Endothelial cell of umbilical vein (primary cell): ENCODE measurements around the gene GLB1L2. TPM values are rescaled to one million over a fixed set of nuclear protein-coding genes. Genes with fewer than 3 reads are reported as not detected.
"Not testable (repeated sequence)": the region's sequence is repeated elsewhere in the genome, so short reads cannot be mapped to it uniquely, and the experiment has no call there.

ENCODE experiments used
- BruUV-seq: library from RNA; stranded (reverse); fragments of 400-500 nt; replicated peaks from 2 replicates; lab custom pipeline; 2021; lab: Mats Ljungman, UMichigan
- CTCF ChIA-PET: fragments of 300-600, 350-600 bp; sonication (Branson Sonifier 250); formaldehyde crosslinking; loops from one replicate; lab custom pipeline; 2021; ENCODE audit warnings: antibody characterized with exemption, inconsistent platforms; lab: Charles Lee
- POLR2A ChIA-PET: fragments of 300-600, 350-600 bp; sonication (Branson Sonifier 250); formaldehyde crosslinking; loops from one replicate; lab custom pipeline; 2021; ENCODE audit warnings: antibody characterized with exemption, inconsistent platforms; lab: Charles Lee
- DNase-seq: peaks from one replicate; pipeline ENCODE4 v3.0.0-alpha.2; 2011; ENCODE audit warnings: low read depth, low spot score
- FAIRE-seq: peaks from 2 replicates; lab custom pipeline; 2011; peaks lifted over from hg19 to GRCh38; lab: Jason Lieb, UNC
- H2AFZ ChIP-seq: 2 replicates; pipeline ENCODE4 v1.6.0; 2012; ENCODE audit warnings: low read depth, low read length, control low read depth, inconsistent platforms
- H3K27ac ChIP-seq: 2 replicates; pipeline ENCODE4 v1.5.1; 2011; ENCODE audit warnings: low read depth, mild to moderate bottlenecking, control low read depth, low read length, moderate library complexity; ENCODE audit not compliant: insufficient read depth
- H3K27me3 ChIP-seq, 2 experiments: 2 replicates each; pipeline versions ENCODE4 v1.6.0 to v1.6.1; 2011; ENCODE audit warnings: low read length in 2 of 2, mixed read lengths in 1 of 2; ENCODE audit not compliant: control insufficient read depth in 2 of 2, insufficient read depth in 2 of 2
- H3K36me3 ChIP-seq, 2 experiments: 2 replicates in 1 of 2; 3 replicates in 1 of 2; pipeline ENCODE4 v1.5.1; 2011; ENCODE audit warnings: low read length in 2 of 2, mild to moderate bottlenecking in 1 of 2, moderate library complexity in 1 of 2; ENCODE audit not compliant: control insufficient read depth in 2 of 2, insufficient read depth in 2 of 2; ENCODE audit errors: extremely low read depth in 1 of 2
- H3K4me1 ChIP-seq: 3 replicates; pipeline ENCODE4 v1.5.1; 2011; ENCODE audit warnings: mild to moderate bottlenecking, low read length; ENCODE audit not compliant: control insufficient read depth, insufficient read depth; ENCODE audit errors: extremely low read depth
- H3K4me2 ChIP-seq: 2 replicates; pipeline ENCODE4 v1.6.1; 2011; ENCODE audit warnings: low read length, control low read depth, mixed read lengths; ENCODE audit not compliant: insufficient read depth
- H3K4me3 ChIP-seq, 3 experiments: fragments of 200-600 bp in 1 of 3; sonication (generic), shearing (Covaris generic) in 1 of 3; replicated peaks in 1 of 3; 2 replicates each; pipeline ENCODE4 v1.5.1; 2011 to 2016; ENCODE audit warnings: control low read depth in 3 of 3, low read length in 3 of 3, mild to moderate bottlenecking in 2 of 3, inconsistent platforms in 1 of 3, low read depth in 1 of 3, moderate library complexity in 1 of 3; ENCODE audit not compliant: insufficient read depth in 1 of 3
- H3K79me2 ChIP-seq: 2 replicates; pipeline ENCODE4 v1.6.0; 2012; ENCODE audit warnings: low read length, inconsistent platforms; ENCODE audit not compliant: control insufficient read depth, insufficient read depth
- H3K9ac ChIP-seq: replicated peaks from 2 replicates; pipeline ENCODE3; 2011; ENCODE audit warnings: low read length, control low read depth; ENCODE audit not compliant: insufficient read depth; ENCODE audit errors: extremely low read depth
- H3K9me1 ChIP-seq: replicated peaks from 3 replicates; pipeline ENCODE4 v1.6.0; 2011; ENCODE audit warnings: mild to moderate bottlenecking, low read length; ENCODE audit not compliant: control insufficient read depth, insufficient read depth; ENCODE audit errors: extremely low read depth
- H3K9me3 ChIP-seq: replicated peaks from 2 replicates; pipeline ENCODE4 v1.5.1; 2012; ENCODE audit warnings: low read length, inconsistent platforms; ENCODE audit not compliant: control insufficient read depth, insufficient read depth
- H4K20me1 ChIP-seq: replicated peaks from 2 replicates; pipeline ENCODE3; 2011; ENCODE audit warnings: mild to moderate bottlenecking, low read length; ENCODE audit not compliant: control insufficient read depth, insufficient read depth; ENCODE audit errors: extremely low read depth
- EZH2 ChIP-seq: IDR thresholded peaks from 2 replicates; pipeline ENCODE4 v1.6.1; 2012; ENCODE audit warnings: borderline replicate concordance, low read depth, mild to moderate bottlenecking, moderate library complexity, low read length, inconsistent platforms; ENCODE audit not compliant: severe bottlenecking
- FOS ChIP-seq: IDR thresholded peaks from 2 replicates; pipeline ENCODE4 v1.6.1; 2011; ENCODE audit warnings: mild to moderate bottlenecking, low read length, moderate library complexity, borderline replicate concordance; ENCODE audit not compliant: insufficient read depth
- JUN ChIP-seq: IDR thresholded peaks from 2 replicates; pipeline ENCODE4 v1.6.1; 2011; ENCODE audit warnings: borderline replicate concordance, low read depth; ENCODE audit not compliant: insufficient read length, insufficient read depth
- MAX ChIP-seq: IDR thresholded peaks from 2 replicates; pipeline ENCODE4 v1.6.1; 2011; ENCODE audit not compliant: insufficient read depth, insufficient read length
- POLR2A ChIP-seq: IDR thresholded peaks from 2 replicates; pipeline ENCODE4 v1.6.1; 2012; ENCODE audit warnings: low read depth, mild to moderate bottlenecking, control low read depth, low read length
- POLR2AphosphoS5 ChIP-seq: IDR thresholded peaks from 2 replicates; pipeline ENCODE4 v1.6.1; 2012; ENCODE audit warnings: low read depth, mild to moderate bottlenecking, control low read depth, low read length, moderate library complexity; ENCODE audit not compliant: insufficient read depth
- dilution Hi-C: fragments of 300-500 bp; cut with MboI; formaldehyde crosslinking; loops from one replicate; pipeline ENCODE4 v1.15.0; 2019; ENCODE audit warnings: low sequenced_read_pairs; ENCODE audit not compliant: extremely low pct_ligation_motif_present
- intact Hi-C: fragments of 100-400 bp; cut with micrococcal nuclease; formaldehyde crosslinking; loops from one replicate; pipeline ENCODE4 v1.10.0; 2022
- polyA plus RNA-seq, 4 experiments: library from polyadenylated mRNA; depleted of rRNA in 3 of 4; stranded (reverse) in 3 of 4; unstranded in 1 of 4; fragments of >200 nt; gene quantifications; 2 replicates each; pipeline versions ENCODE4 v1.2.1 to v1.2.3, GENCODE V29; 2011 to 2012; ENCODE audit warnings: missing spikeins in 1 of 4
- total RNA-seq: library from RNA; stranded (reverse); gene quantifications from 2 replicates; pipeline ENCODE4 v1.2.3, GENCODE V29; 2021

Gene GLB1L2
- total and polyA plus RNA-seq, 2 donors (not counting 3 experiments of a cell fraction or from before 2014, with no cell fraction given) = 0.55 to 0.59 TPM

GRCh38 chr11:134283461-134284230 lies 48.1 kb upstream of the GLB1L2 start:
- no peak overlapping the region for H3K4me3 ChIP-seq
- no peak overlapping the region for H2AFZ ChIP-seq
- H3K9me3 ChIP-seq = no peaks in the 10 kb centered on the region
- H3K27me3 ChIP-seq = peaks cover 5 to 8% of the 10 kb centered on the region in 2 experiments
- CTCF ChIA-PET = no interaction called here
- no TSS peak for BruUV-seq
- intact Hi-C loops (no loop called here), dilution Hi-C loops (no loop called here)
- no peak for TF ChIP-seq EZH2
- no peak for TF ChIP-seq POLR2A
- no peak for TF ChIP-seq POLR2AphosphoS5
- no peak for TF ChIP-seq JUN
- no peak for TF ChIP-seq MAX
- TF ChIP-seq FOS = no peak
- no peak overlapping the region for H3K27ac ChIP-seq
- no peaks in the 10 kb centered on the region for H3K4me1 ChIP-seq
- H3K4me2 ChIP-seq = no peak overlapping the region
- POLR2A ChIA-PET = no interaction called here
- no peaks in the 10 kb centered on the region for H3K9me1 ChIP-seq
- FAIRE-seq = no peak
- DNase-seq = no peak
- no peaks in the 10 kb centered on the region for H3K79me2 ChIP-seq
- no peaks in the 10 kb centered on the region for H4K20me1 ChIP-seq
- H3K36me3 ChIP-seq = no peaks in the 10 kb centered on the region
- H3K9ac ChIP-seq = no peak overlapping the region

- H3K9ac ChIP-seq, BruUV-seq, H3K9me1 ChIP-seq, CTCF ChIA-PET, H3K4me2 ChIP-seq, H3K4me1 ChIP-seq, H4K20me1 ChIP-seq, DNase-seq, H3K79me2 ChIP-seq, dilution Hi-C loops, H3K4me3 ChIP-seq, FAIRE-seq, POLR2A ChIA-PET, intact Hi-C loops, H3K27ac ChIP-seq, H2AFZ ChIP-seq, H3K36me3 ChIP-seq, H3K9me3 ChIP-seq, H3K27me3 ChIP-seq: not testable (repeated sequence)
These were observed 47.4 kb upstream of the GLB1L2 start for GRCh38 chr11:134284349-134284748.
